HepG2 (cell line): ENCODE data around the gene UBA6. TPM values are rescaled to one million over a fixed set of nuclear protein-coding genes. Genes with fewer than 3 reads are reported as not detected.
A peak's percentile ranks its signal among the peaks of the same experiment; 100 is the strongest.

Experiments used
- ATAC-seq: fragments of 200-7000 bp; cut with Tn5 transposase; 3 replicates; pipeline ENCODE4 v1.9.1; 2020; ENCODE audit warnings: mild to moderate bottlenecking, moderate library complexity
- BruUV-seq: library from RNA; stranded (reverse); fragments of 400-500 nt; replicated peaks from 2 replicates; lab custom pipeline; 2021; lab: Mats Ljungman, UMichigan
- CTCF ChIA-PET: fragments of 300-600 bp; formaldehyde crosslinking; extraction: SDS; loops from one replicate; lab custom pipeline; 2021; ENCODE audit warnings: low total read pairs, inconsistent platforms, low intra/inter-chr PET ratio; lab: Yijun Ruan, JAX
- POLR2A ChIA-PET: fragments of 350-600 bp; sonication (Branson Sonifier 250); formaldehyde crosslinking; loops from one replicate; lab custom pipeline; 2020; ENCODE audit warnings: antibody characterized with exemption, inconsistent platforms; lab: Yijun Ruan, JAX
- DNase-seq: peaks from one replicate; pipeline ENCODE4 v3.0.0-alpha.2; 2015; ENCODE audit warnings: low spot score
- FAIRE-seq: peaks from 3 replicates; lab custom pipeline; 2011; peaks lifted over from hg19 to GRCh38; lab: Jason Lieb, UNC
- H2AFZ ChIP-seq: one replicate; pipeline ENCODE4 v1.6.1; 2011; ENCODE audit warnings: low read length, inconsistent platforms
- H3K27ac ChIP-seq: fragments of 300-600 bp; 3 replicates; pipeline ENCODE4 v1.8.0; 2011; ENCODE audit warnings: mixed run types, mild to moderate bottlenecking, mixed read lengths, low read length, inconsistent platforms; ENCODE audit not compliant: insufficient read depth; ENCODE audit errors: extremely low read length
- H3K27me3 ChIP-seq, 2 experiments: fragments of 200-600 bp in 1 of 2; 2 replicates in 1 of 2; 3 replicates in 1 of 2; pipeline versions ENCODE4 v1.6.0 to v1.8.0; 2011; ENCODE audit warnings: low read length in 2 of 2, mild to moderate bottlenecking in 2 of 2, moderate library complexity in 2 of 2, inconsistent platforms in 1 of 2; ENCODE audit not compliant: insufficient read depth in 2 of 2, control insufficient read depth in 1 of 2
- H3K36me3 ChIP-seq, 2 experiments: fragments of 200-600 bp in 1 of 2; replicated peaks in 1 of 2; 2 replicates in 1 of 2; 3 replicates in 1 of 2; pipeline versions ENCODE4 v1.5.1 to v1.8.0; 2011; ENCODE audit warnings: low read length in 2 of 2, inconsistent platforms in 1 of 2; ENCODE audit not compliant: insufficient read depth in 2 of 2, control insufficient read depth in 1 of 2
- H3K4me1 ChIP-seq: 2 replicates; pipeline ENCODE4 v1.5.1; 2012; ENCODE audit warnings: low read length, inconsistent platforms; ENCODE audit not compliant: insufficient read depth
- H3K4me2 ChIP-seq: 2 replicates; pipeline ENCODE4 v1.6.0; 2011; ENCODE audit warnings: low read depth, low read length, inconsistent platforms
- H3K4me3 ChIP-seq, 3 experiments: fragments of 200-600 bp in 1 of 3; sonication (generic), shearing (Covaris generic) in 1 of 3; replicated peaks in 1 of 3; 2 replicates each; pipeline ENCODE4 v1.5.1; 2011 to 2016; ENCODE audit warnings: low read length in 3 of 3, inconsistent platforms in 2 of 3, low read depth in 2 of 3, mild to moderate bottlenecking in 2 of 3, control low read depth in 1 of 3, mixed read lengths in 1 of 3; ENCODE audit not compliant: insufficient read depth in 1 of 3
- H3K79me2 ChIP-seq: one replicate; pipeline ENCODE4 v1.6.1; 2011; ENCODE audit warnings: low read length, inconsistent platforms; ENCODE audit not compliant: insufficient read depth
- H3K9ac ChIP-seq: 2 replicates; pipeline ENCODE4 v1.6.0; 2011; ENCODE audit warnings: mild to moderate bottlenecking, low read depth, low read length, inconsistent platforms; ENCODE audit not compliant: insufficient read depth
- H3K9me3 ChIP-seq: 2 replicates; pipeline ENCODE4 v1.5.1; 2012; ENCODE audit warnings: mild to moderate bottlenecking, low read length
- H4K20me1 ChIP-seq: 2 replicates; pipeline ENCODE4 v1.6.0; 2011; ENCODE audit warnings: inconsistent platforms, mild to moderate bottlenecking, low read length, moderate library complexity; ENCODE audit not compliant: insufficient read depth
- BCLAF1 ChIP-seq: fragments of 450-650 bp; IDR thresholded peaks from 2 replicates; pipeline ENCODE4 v1.6.1; 2017; ENCODE audit warnings: mild to moderate bottlenecking
- CBFB ChIP-seq: sonication (generic); formaldehyde crosslinking; IDR thresholded peaks from 2 replicates; pipeline ENCODE4 v1.4.0; 2020; ENCODE audit warnings: missing genetic modification reagents
- FOXJ3 ChIP-seq: sonication (generic); formaldehyde crosslinking; IDR thresholded peaks from 2 replicates; pipeline ENCODE4 v1.4.0; 2020; ENCODE audit warnings: missing genetic modification reagents, mild to moderate bottlenecking, borderline replicate concordance
- KLF16 ChIP-seq, 2 experiments: sonication (generic) in 1 of 2; formaldehyde crosslinking in 1 of 2; IDR thresholded peaks; 2 replicates each; pipeline versions ENCODE4 v1.6.1 to v1.8.0; 2016 to 2023; ENCODE audit warnings: missing genetic modification reagents in 2 of 2, missing compliant biosample characterization in 1 of 2
- NRL ChIP-seq: sonication (generic); formaldehyde crosslinking; IDR thresholded peaks from 2 replicates; pipeline ENCODE4 v1.5.0; 2020; ENCODE audit warnings: missing genetic modification reagents, mild to moderate bottlenecking, moderate library complexity, borderline replicate concordance
- PHF8 ChIP-seq: sonication (generic); formaldehyde crosslinking; IDR thresholded peaks from 2 replicates; pipeline ENCODE4 v1.5.0; 2020; ENCODE audit warnings: missing genetic modification reagents
- RAD21 ChIP-seq: fragments of 450-650 bp; formaldehyde crosslinking; IDR thresholded peaks from 2 replicates; pipeline ENCODE4 v1.5.0; 2020; ENCODE audit warnings: mild to moderate bottlenecking
- ZC3H4 ChIP-seq: sonication (generic); formaldehyde crosslinking; IDR thresholded peaks from 2 replicates; pipeline ENCODE4 v1.4.0; 2020; ENCODE audit warnings: missing genetic modification reagents, borderline replicate concordance
- ZNF775 ChIP-seq: sonication (generic); formaldehyde crosslinking; IDR thresholded peaks from 2 replicates; pipeline ENCODE4 v1.4.0; 2020; ENCODE audit warnings: missing genetic modification reagents, mild to moderate bottlenecking, moderate library complexity, borderline replicate concordance
- WGBS: methylation state at CpG from one replicate; pipeline ENCODE4 v1.1.6; 2017; ENCODE audit warnings: low lambda C conversion rate; 5-methylcytosine and 5-hydroxymethylcytosine counted together
- in situ Hi-C: cut with HindIII; loops from 2 replicates; pipeline ENCODE4 v1.10.0; 2017; ENCODE audit warnings: low pct_unique_long_range_greater_than_20kb; ENCODE audit not compliant: extremely low pct_ligation_motif_present
- intact Hi-C: fragments of 100-400 bp; cut with micrococcal nuclease; formaldehyde crosslinking; loops from one replicate; pipeline ENCODE4 v1.10.0; 2022; ENCODE audit not compliant: unreplicated experiment
- polyA plus RNA-seq, 8 experiments: library from polyadenylated mRNA; depleted of rRNA in 3 of 8; stranded (reverse) in 7 of 8; unstranded in 1 of 8; fragments of >200 nt; fragmentation: Illumina TruSeq in 4 of 8; extraction: Trizol in 4 of 8; gene quantifications; 2 replicates each; pipeline versions ENCODE4 v1.2.1 to v1.2.3, GENCODE V29; 2011 to 2016; ENCODE audit warnings: low read depth in 4 of 8, missing spikeins in 1 of 8, mixed read lengths in 1 of 8; ENCODE audit not compliant: insufficient read depth in 1 of 8
- total RNA-seq, 5 experiments: library from RNA; depleted of rRNA; stranded (reverse); fragments of >200 nt; fragmentation: Illumina TruSeq; extraction: Trizol; gene quantifications; 2 replicates each; pipeline ENCODE4 v1.2.3, GENCODE V29; 2016; ENCODE audit warnings: low read depth in 1 of 5
- TF ChIP-seq, protein P1 (sequence below): IDR thresholded peaks from 2 replicates; pipeline ENCODE4 v1.4.0; 2020; ENCODE audit warnings: mild to moderate bottlenecking, missing genetic modification reagents
- TF ChIP-seq, protein P2 (sequence below): sonication (generic); formaldehyde crosslinking; IDR thresholded peaks from 2 replicates; pipeline ENCODE4 v1.8.0; 2022; ENCODE audit warnings: mild to moderate bottlenecking, missing genetic modification reagents, moderate library complexity

Gene UBA6
- total and polyA plus RNA-seq, 2 of the 13 experiments (the other 11 are each of a cell fraction or from before 2014, with no cell fraction given): 33.3 to 75.4 TPM

GRCh38 chr4:67680581-67681222 is 20.3 kb downstream of the UBA6 start (continued):
- TF ChIP-seq ZC3H4 (CRISPR knock-in tag) (no peak), FOXJ3 (CRISPR knock-in tag) (peak; percentile 28; the same call in 1 of the 2 replicates)
- TF ChIP-seq, protein P1, sequence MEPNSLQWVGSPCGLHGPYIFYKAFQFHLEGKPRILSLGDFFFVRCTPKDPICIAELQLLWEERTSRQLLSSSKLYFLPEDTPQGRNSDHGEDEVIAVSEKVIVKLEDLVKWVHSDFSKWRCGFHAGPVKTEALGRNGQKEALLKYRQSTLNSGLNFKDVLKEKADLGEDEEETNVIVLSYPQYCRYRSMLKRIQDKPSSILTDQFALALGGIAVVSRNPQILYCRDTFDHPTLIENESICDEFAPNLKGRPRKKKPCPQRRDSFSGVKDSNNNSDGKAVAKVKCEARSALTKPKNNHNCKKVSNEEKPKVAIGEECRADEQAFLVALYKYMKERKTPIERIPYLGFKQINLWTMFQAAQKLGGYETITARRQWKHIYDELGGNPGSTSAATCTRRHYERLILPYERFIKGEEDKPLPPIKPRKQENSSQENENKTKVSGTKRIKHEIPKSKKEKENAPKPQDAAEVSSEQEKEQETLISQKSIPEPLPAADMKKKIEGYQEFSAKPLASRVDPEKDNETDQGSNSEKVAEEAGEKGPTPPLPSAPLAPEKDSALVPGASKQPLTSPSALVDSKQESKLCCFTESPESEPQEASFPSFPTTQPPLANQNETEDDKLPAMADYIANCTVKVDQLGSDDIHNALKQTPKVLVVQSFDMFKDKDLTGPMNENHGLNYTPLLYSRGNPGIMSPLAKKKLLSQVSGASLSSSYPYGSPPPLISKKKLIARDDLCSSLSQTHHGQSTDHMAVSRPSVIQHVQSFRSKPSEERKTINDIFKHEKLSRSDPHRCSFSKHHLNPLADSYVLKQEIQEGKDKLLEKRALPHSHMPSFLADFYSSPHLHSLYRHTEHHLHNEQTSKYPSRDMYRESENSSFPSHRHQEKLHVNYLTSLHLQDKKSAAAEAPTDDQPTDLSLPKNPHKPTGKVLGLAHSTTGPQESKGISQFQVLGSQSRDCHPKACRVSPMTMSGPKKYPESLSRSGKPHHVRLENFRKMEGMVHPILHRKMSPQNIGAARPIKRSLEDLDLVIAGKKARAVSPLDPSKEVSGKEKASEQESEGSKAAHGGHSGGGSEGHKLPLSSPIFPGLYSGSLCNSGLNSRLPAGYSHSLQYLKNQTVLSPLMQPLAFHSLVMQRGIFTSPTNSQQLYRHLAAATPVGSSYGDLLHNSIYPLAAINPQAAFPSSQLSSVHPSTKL: peak; percentile 65

DNA sequence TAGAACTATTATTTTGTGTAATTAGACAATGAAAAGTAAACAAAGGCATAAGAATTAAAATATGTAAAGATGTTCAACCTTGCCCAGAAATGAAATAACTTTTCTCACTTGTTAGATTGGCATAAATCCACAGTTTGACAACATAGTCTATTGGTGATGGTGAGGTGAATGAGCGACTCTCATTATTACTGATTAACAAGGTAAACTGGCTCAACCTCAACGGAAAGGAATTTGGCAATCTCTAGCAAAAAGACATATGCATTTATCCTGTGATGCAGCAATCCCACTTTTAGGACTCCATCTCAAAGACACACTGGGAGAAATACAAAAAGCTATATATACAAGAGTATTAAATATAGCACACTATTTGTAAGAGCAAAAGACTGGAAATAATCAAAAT is 22.3 kb downstream of the UBA6 start:
- Histone ChIP-seq H3K79me2 (no peaks in the 10 kb centered on the region), H3K9ac (no peak overlapping the region), H4K20me1 (no peaks in the 10 kb centered on the region), H3K27ac (no peak overlapping the region), H3K27me3 (no peaks in the 10 kb centered on the region), H3K4me1 (peaks cover 18% of the 10 kb centered on the region), H3K36me3 (peaks cover 4 to 53% of the 10 kb centered on the region in 2 experiments), H3K4me2 (no peak overlapping the region), H2AFZ (no peak overlapping the region), H3K4me3 (no peak overlapping the region), H3K9me3 (no peaks in the 10 kb centered on the region)
- ChIA-PET POLR2A (no interaction called here), CTCF (no interaction called here)
- ATAC-seq (no peak), FAIRE-seq (no peak), DNase-seq (no peak)
- TF ChIP-seq KLF16 (CRISPR knock-in tag; IDR thresholded peaks at IDR 0.05) (no peak), CBFB (CRISPR knock-in tag) (no peak), BCLAF1 (no peak), NRL (no peak), PHF8 (no peak), RAD21 (no peak), ZNF775 (no peak)
- TF ChIP-seq, protein P2, sequence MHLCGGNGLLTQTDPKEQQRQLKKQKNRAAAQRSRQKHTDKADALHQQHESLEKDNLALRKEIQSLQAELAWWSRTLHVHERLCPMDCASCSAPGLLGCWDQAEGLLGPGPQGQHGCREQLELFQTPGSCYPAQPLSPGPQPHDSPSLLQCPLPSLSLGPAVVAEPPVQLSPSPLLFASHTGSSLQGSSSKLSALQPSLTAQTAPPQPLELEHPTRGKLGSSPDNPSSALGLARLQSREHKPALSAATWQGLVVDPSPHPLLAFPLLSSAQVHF (CRISPR knock-in tag): no peak
- WGBS: 86% methylated on average over 2 of the region's 2 CpGs
- intact Hi-C loops (no loop called here), in situ Hi-C loops (no loop called here)
- no TSS peak for BruUV-seq
